ENCODE data around the gene BRD3.

GRCh38 chr9:133980864-133981588 lies 86.8 kb downstream of the BRD3 start:
- TF ChIP-seq CTCF (IDR thresholded peaks at IDR 0.05) (no peak), POLR2A (IDR thresholded peaks at IDR 0.05) (no peak)
